Mesendoderm (in vitro differentiated cells): ENCODE measurements around the gene COL6A3.

Experiments
- DNase-seq: peaks from one replicate; pipeline ENCODE4 v3.0.0; 2013
- H2AK5ac ChIP-seq: 2 replicates; pipeline ENCODE4 v1.6.1; 2013; ENCODE audit warnings: low read length, inconsistent platforms
- H2BK120ac ChIP-seq: 2 replicates; pipeline ENCODE4 v1.6.1; 2013; ENCODE audit warnings: low read depth, mild to moderate bottlenecking, low read length, moderate library complexity, mixed read lengths
- H2BK15ac ChIP-seq: replicated peaks from 2 replicates; pipeline ENCODE4 v1.6.1; 2013; ENCODE audit warnings: low read depth, mild to moderate bottlenecking, moderate library complexity
- H2BK5ac ChIP-seq: 2 replicates; pipeline ENCODE4 v1.6.1; 2013; ENCODE audit warnings: low read length, inconsistent platforms
- H3K18ac ChIP-seq: 2 replicates; pipeline ENCODE4 v1.6.1; 2013; ENCODE audit warnings: mild to moderate bottlenecking, low read length, mixed read lengths
- H3K23ac ChIP-seq: one replicate; pipeline ENCODE4 v1.6.1; 2013; ENCODE audit warnings: low read length
- H3K27ac ChIP-seq: 2 replicates; pipeline ENCODE4 v1.5.1; 2013; ENCODE audit warnings: low read depth, mild to moderate bottlenecking, inconsistent platforms, low read length, moderate library complexity
- H3K27me3 ChIP-seq: 2 replicates; pipeline ENCODE4 v1.6.1; 2013; ENCODE audit warnings: low read length, control low read depth, mild to moderate bottlenecking, inconsistent platforms; ENCODE audit not compliant: insufficient read depth, poor library complexity
- H3K36me3 ChIP-seq: 2 replicates; pipeline ENCODE4 v1.6.1; 2013; ENCODE audit warnings: low read length, inconsistent platforms; ENCODE audit not compliant: control insufficient read depth, insufficient read depth
- H3K4ac ChIP-seq: one replicate; pipeline ENCODE4 v1.6.1; 2013; ENCODE audit warnings: low read depth, mild to moderate bottlenecking, low read length, moderate library complexity
- H3K4me1 ChIP-seq: 2 replicates; pipeline ENCODE4 v1.6.1; 2013; ENCODE audit warnings: low read depth, low read length, inconsistent platforms; ENCODE audit not compliant: control insufficient read depth
- H3K4me2 ChIP-seq: 2 replicates; pipeline ENCODE4 v1.6.1; 2013; ENCODE audit warnings: low read length
- H3K4me3 ChIP-seq: 2 replicates; pipeline ENCODE4 v1.5.1; 2013; ENCODE audit warnings: mild to moderate bottlenecking, low read length
- H3K56ac ChIP-seq: one replicate; pipeline ENCODE4 v1.6.1; 2013; ENCODE audit warnings: low read length
- H3K79me1 ChIP-seq: 2 replicates; pipeline ENCODE4 v1.6.1; 2013; ENCODE audit warnings: low read length, inconsistent platforms
- H3K79me2 ChIP-seq: 2 replicates; pipeline ENCODE4 v1.6.1; 2013; ENCODE audit warnings: mild to moderate bottlenecking, low read length; ENCODE audit not compliant: control insufficient read depth, insufficient read depth
- H3K9ac ChIP-seq: 2 replicates; pipeline ENCODE4 v1.6.1; 2013; ENCODE audit warnings: low read length, inconsistent platforms
- H4K5ac ChIP-seq: one replicate; pipeline ENCODE4 v1.6.1; 2013; ENCODE audit warnings: low read length
- H4K8ac ChIP-seq: one replicate; pipeline ENCODE4 v1.6.1; 2013; ENCODE audit warnings: low read depth, mild to moderate bottlenecking, control low read depth, low read length, moderate library complexity
- WGBS: extraction: QIAGEN DNeasy Blood & Tissue Kit; methylation state at CpG from one replicate; pipeline ENCODE4 v1.1.7; 2013; ENCODE audit warnings: low lambda C conversion rate, missing lambda C conversion rate; ENCODE audit not compliant: insufficient coverage; ENCODE audit errors: extremely low coverage; 5-methylcytosine and 5-hydroxymethylcytosine counted together

Gene COL6A3

GRCh38 chr2:237298151-237299118 lies 115.5 kb downstream of the COL6A3 start:
- no CpG with 5 or more reads among the region's 10 CpGs for WGBS
- no peak overlapping the region for H3K27ac ChIP-seq

GRCh38 chr2:237297421-237298150 lies 116.4 kb downstream of the COL6A3 start:
- H3K4ac ChIP-seq, result no peak overlapping the region
- H3K18ac ChIP-seq, result no peak overlapping the region
- no peak overlapping the region for H3K56ac ChIP-seq
- no peaks in the 10 kb centered on the region for H3K79me1 ChIP-seq
- H3K36me3 ChIP-seq, result no peaks in the 10 kb centered on the region
- no peak overlapping the region for H3K4me3 ChIP-seq
- H2BK120ac ChIP-seq, result no peak overlapping the region
- H3K27me3 ChIP-seq, result no peaks in the 10 kb centered on the region
- WGBS, result no CpG with 5 or more reads among the region's 6 CpGs
- H4K5ac ChIP-seq, result no peak overlapping the region
- DNase-seq, result no peak
- no peak overlapping the region for H3K9ac ChIP-seq
- no peak overlapping the region for H3K27ac ChIP-seq
- no peak overlapping the region for H3K4me2 ChIP-seq
- no peak overlapping the region for H2BK5ac ChIP-seq
- H2AK5ac ChIP-seq, result no peak overlapping the region
- H2BK15ac ChIP-seq, result no peak overlapping the region
- H3K79me2 ChIP-seq, result no peaks in the 10 kb centered on the region
- H3K23ac ChIP-seq, result no peak overlapping the region
- H3K4me1 ChIP-seq, result no peaks in the 10 kb centered on the region
- no peak overlapping the region for H4K8ac ChIP-seq

More at GRCh38 chr2:237298151-237299118, 115.5 kb downstream of the COL6A3 start:
- Histone ChIP-seq H3K36me3 (no peaks in the 10 kb centered on the region), H2BK120ac (no peak overlapping the region), H2AK5ac (no peak overlapping the region), H3K27me3 (no peaks in the 10 kb centered on the region), H3K18ac (no peak overlapping the region), H3K9ac (no peak overlapping the region), H3K4me1 (no peaks in the 10 kb centered on the region), H3K56ac (no peak overlapping the region), H3K4me3 (no peak overlapping the region), H3K79me1 (no peaks in the 10 kb centered on the region), H4K8ac (no peak overlapping the region), H3K4me2 (no peak overlapping the region), H2BK5ac (no peak overlapping the region), H3K79me2 (no peaks in the 10 kb centered on the region), H3K23ac (no peak overlapping the region), H4K5ac (no peak overlapping the region), H3K4ac (no peak overlapping the region), H2BK15ac (no peak overlapping the region)
- no peak for DNase-seq

- Histone ChIP-seq H3K4ac (no peak overlapping the region), H3K56ac (no peak overlapping the region), H3K27me3 (no peaks in the 10 kb centered on the region), H3K27ac (no peak overlapping the region), H3K23ac (no peak overlapping the region), H4K8ac (no peak overlapping the region), H3K18ac (no peak overlapping the region), H2BK120ac (no peak overlapping the region), H3K36me3 (no peaks in the 10 kb centered on the region), H2AK5ac (no peak overlapping the region), H2BK15ac (no peak overlapping the region), H3K4me3 (no peak overlapping the region), H3K4me1 (no peaks in the 10 kb centered on the region), H3K79me2 (no peaks in the 10 kb centered on the region), H3K79me1 (no peaks in the 10 kb centered on the region), H3K4me2 (no peak overlapping the region), H2BK5ac (no peak overlapping the region), H4K5ac (no peak overlapping the region), H3K9ac (no peak overlapping the region)
- no CpG with 5 or more reads among the region's 2 CpGs for WGBS
- no peak for DNase-seq
These were observed 117.2 kb downstream of the COL6A3 start for GRCh38 chr2:237296756-237297155.

- no peak overlapping the region for H3K4ac ChIP-seq
- no peaks in the 10 kb centered on the region for H3K27me3 ChIP-seq
- no peak overlapping the region for H2BK15ac ChIP-seq
- H3K4me2 ChIP-seq, result no peak overlapping the region
- H3K27ac ChIP-seq, result no peak overlapping the region
- no peak overlapping the region for H2BK120ac ChIP-seq
- H3K36me3 ChIP-seq, result no peaks in the 10 kb centered on the region
- no peak overlapping the region for H2AK5ac ChIP-seq
- DNase-seq, result no peak
- no peak overlapping the region for H2BK5ac ChIP-seq
- H3K79me1 ChIP-seq, result no peaks in the 10 kb centered on the region
- H4K8ac ChIP-seq, result no peak overlapping the region
- no peak overlapping the region for H3K56ac ChIP-seq
- H4K5ac ChIP-seq, result no peak overlapping the region
- H3K4me3 ChIP-seq, result no peak overlapping the region
- no peaks in the 10 kb centered on the region for H3K79me2 ChIP-seq
- no CpG with 5 or more reads among the region's 10 CpGs for WGBS
- H3K23ac ChIP-seq, result no peak overlapping the region
- H3K4me1 ChIP-seq, result no peaks in the 10 kb centered on the region
- no peak overlapping the region for H3K9ac ChIP-seq
- H3K18ac ChIP-seq, result no peak overlapping the region
These were observed 118.0 kb downstream of the COL6A3 start for GRCh38 chr2:237295889-237296480.

- H2BK5ac ChIP-seq, result no peak overlapping the region
These were observed 119.5 kb downstream of the COL6A3 start for GRCh38 chr2:237294460-237294859.

More at GRCh38 chr2:237294460-237294859, 119.5 kb downstream of the COL6A3 start:
- no peaks in the 10 kb centered on the region for H3K79me1 ChIP-seq
- H2BK120ac ChIP-seq, result no peak overlapping the region
- no peak overlapping the region for H3K4ac ChIP-seq
- no peak overlapping the region for H3K56ac ChIP-seq
- no CpG with 5 or more reads among the region's 1 CpG for WGBS
- no peak overlapping the region for H4K5ac ChIP-seq
- H3K4me2 ChIP-seq, result no peak overlapping the region
- H3K79me2 ChIP-seq, result no peaks in the 10 kb centered on the region
- no peak overlapping the region for H3K18ac ChIP-seq
- H2BK15ac ChIP-seq, result no peak overlapping the region
- H4K8ac ChIP-seq, result no peak overlapping the region
- no peaks in the 10 kb centered on the region for H3K36me3 ChIP-seq
- no peak overlapping the region for H3K4me3 ChIP-seq
- no peaks in the 10 kb centered on the region for H3K4me1 ChIP-seq
- H3K9ac ChIP-seq, result no peak overlapping the region
- no peak overlapping the region for H3K23ac ChIP-seq
- no peak overlapping the region for H2AK5ac ChIP-seq
- DNase-seq, result no peak
- no peaks in the 10 kb centered on the region for H3K27me3 ChIP-seq
- H3K27ac ChIP-seq, result no peak overlapping the region
